Astrocyte (in vitro differentiated cells and primary cell): ENCODE data around the gene SIX3. TPM values are rescaled to one million over a fixed set of nuclear protein-coding genes. Genes with fewer than 3 reads are reported as not detected.
A peak's percentile ranks its signal among the peaks of the same experiment; 100 is the strongest.

Experiments
- DNase-seq: peaks from one replicate; pipeline ENCODE4 v3.0.0-alpha.2; 2010; ENCODE audit warnings: low read depth
- FAIRE-seq: peaks from 2 replicates; lab custom pipeline; 2011; peaks lifted over from hg19 to GRCh38; lab: Jason Lieb, UNC
- H2AFZ ChIP-seq: 2 replicates; pipeline ENCODE4 v1.6.0; 2012; ENCODE audit warnings: low read depth, low read length, inconsistent platforms
- H3K27ac ChIP-seq: 2 replicates; pipeline ENCODE4 v1.5.1; 2011; ENCODE audit warnings: low read depth, low read length, inconsistent platforms
- H3K27me3 ChIP-seq: 2 replicates; pipeline ENCODE4 v1.6.0; 2011; ENCODE audit warnings: low read length, inconsistent platforms; ENCODE audit not compliant: insufficient read depth
- H3K36me3 ChIP-seq: 2 replicates; pipeline ENCODE4 v1.5.1; 2011; ENCODE audit warnings: low read length, inconsistent platforms; ENCODE audit not compliant: insufficient read depth
- H3K4me1 ChIP-seq: 2 replicates; pipeline ENCODE4 v1.5.1; 2011; ENCODE audit warnings: low read length, inconsistent platforms; ENCODE audit not compliant: insufficient read depth
- H3K4me2 ChIP-seq: 2 replicates; pipeline ENCODE4 v1.6.0; 2012; ENCODE audit warnings: low read length, inconsistent platforms
- H3K4me3 ChIP-seq: 2 replicates; pipeline ENCODE4 v1.5.1; 2011; ENCODE audit warnings: low read depth, mild to moderate bottlenecking, low read length, inconsistent platforms; ENCODE audit not compliant: insufficient read depth
- H3K79me2 ChIP-seq: 2 replicates; pipeline ENCODE4 v1.6.0; 2012; ENCODE audit warnings: mild to moderate bottlenecking, low read length, inconsistent platforms; ENCODE audit not compliant: insufficient read depth
- H3K9ac ChIP-seq: 2 replicates; pipeline ENCODE4 v1.6.0; 2012; ENCODE audit warnings: mild to moderate bottlenecking, low read length, inconsistent platforms
- H3K9me3 ChIP-seq: 2 replicates; pipeline ENCODE4 v1.5.1; 2012; ENCODE audit warnings: low read depth, mild to moderate bottlenecking, low read length, inconsistent platforms; ENCODE audit not compliant: insufficient read depth
- H4K20me1 ChIP-seq: 2 replicates; pipeline ENCODE4 v1.6.0; 2012; ENCODE audit warnings: low read length, inconsistent platforms; ENCODE audit not compliant: insufficient read depth
- H3K27ac Mint-ChIP-seq: one replicate; pipeline ENCODE4 v1.8.0; 2021; ENCODE audit warnings: mild to moderate bottlenecking, mixed read lengths; ENCODE audit not compliant: unreplicated experiment
- H3K27me3 Mint-ChIP-seq: one replicate; pipeline ENCODE4 v1.8.0; 2021; ENCODE audit warnings: low read depth, mixed read lengths; ENCODE audit not compliant: unreplicated experiment
- H3K36me3 Mint-ChIP-seq: one replicate; pipeline ENCODE4 v1.8.0; 2021; ENCODE audit warnings: low read depth, mixed read lengths; ENCODE audit not compliant: unreplicated experiment
- H3K4me1 Mint-ChIP-seq: one replicate; pipeline ENCODE4 v1.8.0; 2021; ENCODE audit warnings: low read depth, mixed read lengths; ENCODE audit not compliant: unreplicated experiment
- H3K4me3 Mint-ChIP-seq: one replicate; pipeline ENCODE4 v1.8.0; 2021; ENCODE audit warnings: mild to moderate bottlenecking, moderate library complexity, mixed read lengths; ENCODE audit not compliant: unreplicated experiment
- H3K9me3 Mint-ChIP-seq: one replicate; pipeline ENCODE4 v1.8.0; 2021; ENCODE audit warnings: mild to moderate bottlenecking, mixed read lengths; ENCODE audit not compliant: unreplicated experiment
- EZH2 ChIP-seq: IDR thresholded peaks from 2 replicates; pipeline ENCODE4 v1.6.1; 2012; ENCODE audit warnings: mild to moderate bottlenecking, low read length, inconsistent platforms; ENCODE audit not compliant: insufficient read depth
- total RNA-seq: library from RNA; stranded (reverse); gene quantifications from 2 replicates; pipeline ENCODE4 v1.2.1, GENCODE V29; 2021
- TF ChIP-seq, protein P1 (sequence below): IDR thresholded peaks from 2 replicates; pipeline ENCODE4 v1.5.1; 2011; ENCODE audit warnings: low read depth, mild to moderate bottlenecking, inconsistent platforms, low read length, moderate library complexity; ENCODE audit not compliant: insufficient read depth

The SIX3 gene
- total RNA-seq, 1 donor from 2014 or later, result 1.7 TPM

GRCh38 chr2:44975571-44976450 is 34.3 kb downstream of the SIX3 start:
- no peaks in the 10 kb centered on the region for H3K4me1 Mint-ChIP-seq
- peaks cover 38% of the 10 kb centered on the region for H3K27me3 Mint-ChIP-seq
- Histone ChIP-seq H3K4me3 (no peak overlapping the region), H3K9me3 (no peaks in the 10 kb centered on the region), H3K4me1 (peaks cover 7% of the 10 kb centered on the region), H3K4me2 (peak overlapping the region; percentile 22), H3K79me2 (no peaks in the 10 kb centered on the region), H4K20me1 (no peaks in the 10 kb centered on the region), H3K36me3 (no peaks in the 10 kb centered on the region), H3K9ac (no peak overlapping the region), H3K27ac (no peak overlapping the region), H3K27me3 (peaks cover 12% of the 10 kb centered on the region), H2AFZ (peak overlapping the region; percentile 60)
- H3K9me3 Mint-ChIP-seq, result no peaks in the 10 kb centered on the region
- H3K27ac Mint-ChIP-seq, result no peak overlapping the region
- FAIRE-seq (no peak), DNase-seq (no peak)
- H3K4me3 Mint-ChIP-seq, result no peak overlapping the region
- no peaks in the 10 kb centered on the region for H3K36me3 Mint-ChIP-seq
- TF ChIP-seq EZH2, result no peak
- TF ChIP-seq, protein P1, sequence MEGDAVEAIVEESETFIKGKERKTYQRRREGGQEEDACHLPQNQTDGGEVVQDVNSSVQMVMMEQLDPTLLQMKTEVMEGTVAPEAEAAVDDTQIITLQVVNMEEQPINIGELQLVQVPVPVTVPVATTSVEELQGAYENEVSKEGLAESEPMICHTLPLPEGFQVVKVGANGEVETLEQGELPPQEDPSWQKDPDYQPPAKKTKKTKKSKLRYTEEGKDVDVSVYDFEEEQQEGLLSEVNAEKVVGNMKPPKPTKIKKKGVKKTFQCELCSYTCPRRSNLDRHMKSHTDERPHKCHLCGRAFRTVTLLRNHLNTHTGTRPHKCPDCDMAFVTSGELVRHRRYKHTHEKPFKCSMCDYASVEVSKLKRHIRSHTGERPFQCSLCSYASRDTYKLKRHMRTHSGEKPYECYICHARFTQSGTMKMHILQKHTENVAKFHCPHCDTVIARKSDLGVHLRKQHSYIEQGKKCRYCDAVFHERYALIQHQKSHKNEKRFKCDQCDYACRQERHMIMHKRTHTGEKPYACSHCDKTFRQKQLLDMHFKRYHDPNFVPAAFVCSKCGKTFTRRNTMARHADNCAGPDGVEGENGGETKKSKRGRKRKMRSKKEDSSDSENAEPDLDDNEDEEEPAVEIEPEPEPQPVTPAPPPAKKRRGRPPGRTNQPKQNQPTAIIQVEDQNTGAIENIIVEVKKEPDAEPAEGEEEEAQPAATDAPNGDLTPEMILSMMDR, result no peak

DNA sequence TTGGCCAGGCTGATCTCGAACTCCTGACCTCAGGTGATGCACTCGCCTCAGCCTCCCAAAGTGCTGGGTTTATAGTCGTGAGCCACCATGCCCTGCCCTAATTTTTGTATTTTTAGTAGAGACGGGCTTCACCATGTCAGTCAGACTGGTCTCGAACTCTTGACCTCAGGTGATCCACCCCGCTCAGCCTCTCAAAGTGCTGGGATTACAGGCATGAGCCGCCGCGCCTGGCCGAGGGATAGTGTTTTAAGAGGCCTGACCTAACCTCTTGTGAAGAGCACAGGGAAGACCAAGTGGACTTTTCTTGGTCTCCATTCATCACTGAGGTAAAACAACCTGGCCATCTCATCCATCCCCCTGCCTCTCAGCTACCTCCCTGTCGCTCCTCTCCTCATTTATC is 38.1 kb downstream of the SIX3 start:
- no peak for FAIRE-seq
- H3K27me3 Mint-ChIP-seq, result peaks cover 23% of the 10 kb centered on the region

More for the DNA sequence above, 38.1 kb downstream of the SIX3 start:
- H3K4me2 ChIP-seq, result no peak overlapping the region
- H3K36me3 Mint-ChIP-seq, result no peaks in the 10 kb centered on the region
- no peak overlapping the region for H2AFZ ChIP-seq
- no peak for DNase-seq
- no peaks in the 10 kb centered on the region for H3K36me3 ChIP-seq
- H3K4me1 ChIP-seq, result no peaks in the 10 kb centered on the region
- no peak overlapping the region for H3K4me3 Mint-ChIP-seq
- H3K79me2 ChIP-seq, result no peaks in the 10 kb centered on the region
- no peak overlapping the region for H3K27ac ChIP-seq
- no peak overlapping the region for H3K27ac Mint-ChIP-seq
- H3K9me3 ChIP-seq, result no peaks in the 10 kb centered on the region
- peaks cover 19% of the 10 kb centered on the region for H3K27me3 ChIP-seq
- no peak overlapping the region for H3K4me3 ChIP-seq
- no peak for TF ChIP-seq EZH2
- TF ChIP-seq, protein P1, result no peak
- H4K20me1 ChIP-seq, result no peaks in the 10 kb centered on the region
- no peak overlapping the region for H3K9ac ChIP-seq
- H3K9me3 Mint-ChIP-seq, result no peaks in the 10 kb centered on the region
- no peaks in the 10 kb centered on the region for H3K4me1 Mint-ChIP-seq
